Stomach (tissue), 9 donors: ENCODE measurements around the gene SDHA. TPM values are rescaled to one million over a fixed set of nuclear protein-coding genes. Genes with fewer than 3 reads are reported as not detected.

Experiments used
- DNase-seq, 2 donors: peaks; one replicate each; pipeline versions ENCODE4 v3.0.0 to v3.0.0-alpha.2; 2013 to 2019
- H3K27ac ChIP-seq, 5 donors: fragments of 200-600 bp in 4 of 5; sonication (generic) in 4 of 5; one replicate each; pipeline ENCODE4 v1.5.1; 2013 to 2019; ENCODE audit warnings: mild to moderate bottlenecking in 1 of 5, moderate library complexity in 1 of 5
- H3K27me3 ChIP-seq, 3 donors: fragments of 200-600 bp; sonication (generic); one replicate each; pipeline ENCODE4 v1.5.1; 2017 to 2019; ENCODE audit warnings: mixed run types in 1 of 3
- H3K36me3 ChIP-seq, 4 donors: fragments of 200-600 bp; sonication (generic); 1 replicate in 3 of 4; 2 replicates in 1 of 4; pipeline ENCODE4 v1.5.1; 2016 to 2019
- H3K4me1 ChIP-seq, 4 donors: fragments of 200-600 bp; sonication (generic); one replicate each; pipeline ENCODE4 v1.5.1; 2016 to 2019
- H3K4me3 ChIP-seq, 4 donors: fragments of 200-600 bp; sonication (generic) in 3 of 4; one replicate each; pipeline ENCODE4 v1.5.1; 2016 to 2019; ENCODE audit warnings: mild to moderate bottlenecking in 1 of 4
- H3K9me3 ChIP-seq, 4 donors: fragments of 200-600 bp; sonication (generic); one replicate each; pipeline ENCODE4 v1.5.1; 2016 to 2019
- CTCF ChIP-seq, 7 experiments: fragments of 450-650 bp in 4 of 7; fragments of 200-600 bp in 3 of 7; sonication (generic) in 3 of 7; IDR thresholded peaks; one replicate each; pipeline ENCODE4 v1.5.1; 2016 to 2019; ENCODE audit warnings: antibody characterized with exemption in 7 of 7, control low read depth in 2 of 7, mild to moderate bottlenecking in 1 of 7
- EP300 ChIP-seq: sonication (generic); formaldehyde crosslinking; IDR thresholded peaks from one replicate; pipeline ENCODE4 v1.6.1; 2017; ENCODE audit warnings: antibody characterized with exemption
- POLR2A ChIP-seq, 4 donors: fragments of 450-650 bp; IDR thresholded peaks; one replicate each; pipeline ENCODE4 v1.6.1; 2016; ENCODE audit warnings: antibody characterized with exemption in 4 of 4, control low read depth in 2 of 4, mild to moderate bottlenecking in 1 of 4, moderate library complexity in 1 of 4
- POLR2AphosphoS5 ChIP-seq, 3 donors: sonication (generic); formaldehyde crosslinking; IDR thresholded peaks; one replicate each; pipeline ENCODE4 v1.6.1; 2016; ENCODE audit warnings: antibody characterized with exemption in 3 of 3
- WGBS, 5 donors: extraction: QIAGEN DNeasy Blood & Tissue Kit in 3 of 5; methylation state at CpG; one replicate each; pipeline versions ENCODE4 v1.1.5 to v1.1.7; 2013 to 2018; 5-methylcytosine and 5-hydroxymethylcytosine counted together
- intact Hi-C: fragments of 100-400 bp; cut with DNase I; formaldehyde crosslinking; loops from one replicate; pipeline ENCODE4 v1.15.1; 2023; ENCODE audit warnings: low total_unique reads
- polyA plus RNA-seq, 3 donors: library from polyadenylated mRNA; stranded (reverse); fragments of 200-250 nt; gene quantifications; one replicate each; pipeline ENCODE4 v1.2.3, GENCODE V29; 2013
- total RNA-seq, 5 donors: library from RNA; depleted of rRNA; stranded (reverse); fragments of >200 nt; gene quantifications; one replicate each; pipeline versions ENCODE4 v1.1.0 to v1.2.3, GENCODE V29; 2014 to 2016
- donor health status: healthy with polysubstance abuse.
- donor health status: Bipolar disorder and iron deficiency.
- donor health status: healthy.

Gene SDHA
- total and polyA plus RNA-seq, 8 donors, result 78.8 to 509 (median 111) TPM

GRCh38 chr5:192970-193831 is 24.9 kb upstream of the SDHA start:
- TF ChIP-seq POLR2A (IDR thresholded peaks at IDR 0.05) (no peak), CTCF (IDR thresholded peaks at IDR 0.05) (no peak), POLR2AphosphoS5 (IDR thresholded peaks at IDR 0.05) (no peak), EP300 (no peak)
- H3K27me3 ChIP-seq, result peaks cover 0 to 33% (median 9%) of the 10 kb centered on the region in 3 donors
- DNase-seq, result no peak
- 86 to 90% (median 89%) methylated on average over 16 to 17 of the region's 17 CpGs for WGBS, 5 donors
- intact Hi-C loops, result no loop called here
- H3K27ac ChIP-seq, result no peak overlapping the region
- H3K9me3 ChIP-seq, result no peaks in the 10 kb centered on the region
- no peaks in the 10 kb centered on the region for H3K36me3 ChIP-seq
- H3K4me3 ChIP-seq, result no peak overlapping the region
- peaks cover 18 to 31% (median 26%) of the 10 kb centered on the region in 4 donors for H3K4me1 ChIP-seq

GRCh38 chr5:194102-194501 is 24.0 kb upstream of the SDHA start:
- Histone ChIP-seq H3K9me3 (no peaks in the 10 kb centered on the region), H3K4me3 (no peak overlapping the region), H3K4me1 (peaks cover 16 to 26% (median 19%) of the 10 kb centered on the region in 4 donors), H3K27ac (no peak overlapping the region), H3K27me3 (peaks cover 0 to 33% (median 9%) of the 10 kb centered on the region in 3 donors), H3K36me3 (peaks cover 0 to 9% (median 5%) of the 10 kb centered on the region in 4 donors)
- intact Hi-C loops, result no loop called here
- no peak for DNase-seq
- 84 to 91% (median 89%) methylated on average over 15 of the region's 15 CpGs for whole genome bisulfite sequencing, 5 donors
- TF ChIP-seq EP300 (no peak), POLR2A (IDR thresholded peaks at IDR 0.05) (no peak), POLR2AphosphoS5 (IDR thresholded peaks at IDR 0.05) (no peak)

- Histone ChIP-seq H3K27ac (no peak overlapping the region), H3K9me3 (no peaks in the 10 kb centered on the region), H3K4me1 (peaks cover 16 to 26% (median 18%) of the 10 kb centered on the region in 4 donors), H3K27me3 (peaks cover 0 to 33% (median 9%) of the 10 kb centered on the region in 3 donors), H3K4me3 (no peak overlapping the region), H3K36me3 (peaks cover 0 to 13% (median 6%) of the 10 kb centered on the region in 4 donors)
- intact Hi-C loops, result no loop called here
- DNase-seq, result no peak
- no peak for TF ChIP-seq CTCF (IDR thresholded peaks at IDR 0.05)
- no peak for TF ChIP-seq POLR2A (IDR thresholded peaks at IDR 0.05)
- 91 to 94% (median 92%) methylated on average over 34 to 36 of the region's 36 CpGs for WGBS, 5 donors
Measured at GRCh38 chr5:194603-195209, 23.4 kb upstream of the SDHA start.

- Histone ChIP-seq H3K27ac (no peak overlapping the region), H3K4me3 (no peak overlapping the region), H3K27me3 (peaks cover 0 to 25% (median 9%) of the 10 kb centered on the region in 3 donors), H3K4me1 (peaks cover 15 to 18% (median 15%) of the 10 kb centered on the region in 4 donors), H3K9me3 (no peaks in the 10 kb centered on the region), H3K36me3 (peaks cover 0 to 13% (median 6%) of the 10 kb centered on the region in 4 donors)
- no peak for TF ChIP-seq CTCF (IDR thresholded peaks at IDR 0.05)
- intact Hi-C loops, result no loop called here
- WGBS, 5 donors, result 79 to 85% (median 81%) methylated on average over 32 to 33 of the region's 33 CpGs
- no peak for DNase-seq
Measured at GRCh38 chr5:195401-196160, 22.5 kb upstream of the SDHA start.
